ENCODE results near the gene CCNF.

CCNF gene

DNA sequence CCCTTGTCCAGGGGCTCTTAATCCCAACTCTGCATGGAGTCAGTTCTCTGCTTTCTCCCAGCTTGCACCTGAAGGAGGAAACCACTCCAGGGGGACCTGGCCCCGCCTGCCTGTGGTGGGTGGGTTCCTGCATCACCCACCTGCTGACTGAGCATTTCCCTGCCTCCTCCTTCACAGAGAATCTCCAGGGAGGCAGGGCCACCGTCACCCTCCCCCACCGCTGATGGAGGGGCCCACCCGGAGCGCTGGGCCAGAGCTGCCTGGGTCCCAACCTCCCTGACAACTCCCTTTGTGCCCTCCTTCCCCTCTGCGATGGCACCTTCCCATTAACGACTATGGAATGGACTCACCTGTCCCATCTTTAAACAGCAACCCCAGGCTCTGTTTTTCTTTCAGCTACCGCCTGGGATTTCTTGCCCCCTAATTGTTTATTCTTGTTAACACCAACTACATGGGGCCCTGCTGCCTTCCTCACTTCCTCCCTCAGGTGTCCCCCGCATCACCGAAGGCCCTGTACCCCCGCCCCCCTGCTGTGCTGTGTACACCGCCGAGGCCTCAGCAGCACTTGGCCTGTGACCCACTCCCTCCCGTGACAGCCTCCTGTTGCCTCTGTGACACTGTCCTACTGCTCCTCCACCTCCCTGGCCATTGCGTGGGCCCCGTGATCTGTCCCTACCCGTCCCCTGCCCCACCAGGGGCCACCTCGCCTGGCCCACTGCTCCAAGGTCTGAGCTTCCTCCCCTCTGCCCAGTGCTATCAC is 29.8 kb downstream of the CCNF start:
- no peak for DNase-seq

DNA sequence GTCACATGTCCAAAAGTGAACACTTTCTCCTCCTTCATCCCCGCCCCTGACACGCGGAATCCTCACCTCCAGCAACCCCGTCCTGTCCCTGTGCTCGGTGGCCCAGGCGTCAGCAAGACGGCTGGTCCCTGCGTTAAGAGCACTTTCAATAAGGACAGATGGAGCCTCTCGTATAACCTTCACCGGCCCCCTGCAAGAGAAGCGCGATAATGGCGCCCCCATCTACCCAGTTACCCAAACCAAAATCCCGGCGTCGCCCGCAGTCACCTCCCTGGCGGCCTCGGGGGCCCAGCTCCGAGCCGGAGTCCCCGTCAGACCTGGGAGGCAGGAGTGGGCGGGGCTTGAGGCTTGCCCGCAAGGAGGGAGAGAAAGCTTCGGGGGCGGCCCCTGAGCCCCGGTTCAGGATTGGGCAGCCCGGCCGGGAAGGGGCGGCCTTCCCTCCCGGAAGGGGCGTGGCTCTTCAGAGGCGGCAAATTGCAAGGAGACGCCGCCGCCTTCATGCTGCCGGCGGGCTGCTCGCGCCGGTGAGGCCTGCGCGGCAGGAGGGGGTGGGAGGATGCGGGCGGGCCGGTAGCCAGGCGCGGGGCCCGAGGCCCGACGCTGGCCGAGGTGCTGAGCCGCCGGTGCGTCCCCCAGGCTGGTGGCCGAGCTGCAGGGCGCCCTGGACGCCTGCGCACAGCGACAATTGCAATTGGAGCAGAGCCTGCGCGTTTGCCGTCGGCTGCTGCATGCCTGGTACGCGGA is 30.6 kb downstream of the CCNF start, which contains the start of gene TEDC2:
Gene TEDC2, plus strand, starts transcription at position 463 of the 744 bp plus-strand sequence. Its CDS starts 36 bp downstream, at position 499.
- peak; percentile 99 for DNase-seq

DNA sequence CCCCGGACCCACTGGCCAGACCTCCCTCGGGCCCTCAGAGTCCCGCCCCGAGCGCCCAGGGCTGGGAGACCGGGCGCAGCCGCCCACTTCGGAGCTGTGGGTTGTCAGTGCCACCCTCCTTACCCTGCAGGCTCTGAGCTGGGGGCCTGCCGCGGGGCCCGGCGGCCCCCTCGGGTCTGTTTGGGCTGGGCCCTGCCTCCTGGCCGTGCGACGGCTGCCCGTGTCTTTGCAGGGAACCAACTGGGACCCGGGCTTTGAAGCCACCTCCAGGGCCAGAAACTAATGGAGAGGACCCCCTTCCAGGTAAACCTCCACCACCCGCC is 31.1 kb downstream of the CCNF start:
- DNase-seq = no peak

DNA sequence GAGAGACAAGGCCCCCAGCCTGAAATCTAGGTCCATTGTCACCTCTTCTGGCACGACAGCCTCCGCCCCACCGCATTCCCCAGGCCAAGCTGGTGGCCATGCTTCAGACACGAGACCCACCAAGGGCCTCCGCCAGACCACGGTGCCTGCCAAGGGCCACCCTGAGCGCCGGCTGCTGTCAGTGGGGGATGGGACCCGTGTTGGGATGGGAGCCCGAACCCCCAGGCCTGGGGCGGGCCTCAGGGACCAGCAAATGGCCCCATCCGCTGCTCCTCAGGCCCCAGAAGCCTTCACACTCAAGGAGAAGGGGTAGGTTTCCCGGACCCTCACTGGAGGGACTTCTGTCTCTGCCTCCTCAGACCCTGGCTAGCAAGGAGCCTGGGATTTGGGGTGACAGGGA is 31.7 kb downstream of the CCNF start:
- no peak for DNase-seq

DNA sequence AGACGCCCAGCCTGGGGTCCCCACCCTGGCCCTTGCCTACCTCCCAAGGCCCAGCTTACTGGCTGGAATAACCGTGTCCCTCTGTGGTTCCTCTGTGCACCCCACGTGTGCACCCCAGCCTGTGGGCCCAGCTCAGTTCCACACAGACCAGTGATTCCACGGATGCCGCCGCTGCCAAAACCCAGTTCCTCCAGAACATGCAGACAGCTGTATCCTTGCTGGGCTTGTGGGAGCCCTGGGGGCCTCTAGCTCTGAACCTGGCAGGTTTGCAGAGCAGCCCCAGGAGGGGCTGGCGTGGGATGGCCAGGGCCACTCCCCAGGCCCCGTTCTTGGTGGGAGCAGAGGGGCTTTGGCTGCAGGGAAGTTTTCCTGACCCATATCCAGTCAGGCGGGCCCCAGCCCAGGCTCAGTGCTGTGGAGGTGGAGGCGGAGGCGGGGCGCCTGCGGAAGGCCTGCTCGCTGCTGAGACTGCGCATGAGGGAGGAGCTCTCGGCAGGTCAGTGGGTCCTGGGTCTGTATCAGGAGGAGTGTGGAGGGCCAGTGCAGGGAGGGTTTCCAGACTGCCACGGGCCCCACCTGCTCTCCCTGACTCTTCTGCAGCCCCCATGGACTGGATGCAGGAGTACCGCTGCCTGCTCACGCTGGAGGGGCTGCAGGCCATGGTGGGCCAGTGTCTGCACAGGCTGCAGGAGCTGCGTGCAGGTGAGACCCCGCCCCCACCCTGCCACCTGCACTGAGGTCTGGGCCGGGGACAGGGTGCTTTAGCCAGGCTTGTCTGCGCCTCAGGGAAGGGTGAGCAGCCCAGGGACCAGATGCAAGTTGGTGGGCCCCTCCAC is 33.0 kb downstream of the CCNF start:
- no peak for DNase-seq

DNA sequence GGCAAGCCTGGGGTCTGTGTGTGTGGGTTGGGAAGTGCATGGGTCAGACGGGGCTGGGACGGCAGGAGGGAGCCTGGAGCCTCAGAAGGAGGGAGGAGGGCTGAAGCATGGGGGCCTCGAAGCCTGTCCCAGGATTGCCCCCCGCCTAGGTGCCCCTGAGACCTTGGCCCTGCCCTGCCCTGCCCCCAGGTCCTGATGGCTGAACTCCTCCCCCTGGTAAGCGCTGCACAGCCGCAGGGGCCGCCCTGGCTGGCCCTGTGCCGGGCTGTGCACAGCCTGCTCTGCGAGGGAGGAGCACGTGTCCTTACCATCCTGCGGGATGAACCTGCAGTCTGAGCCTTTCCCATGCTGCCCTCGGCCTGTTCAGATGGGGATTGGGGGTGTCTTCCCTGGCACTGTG is 35.1 kb downstream of the CCNF start:
- DNase-seq = no peak

DNA sequence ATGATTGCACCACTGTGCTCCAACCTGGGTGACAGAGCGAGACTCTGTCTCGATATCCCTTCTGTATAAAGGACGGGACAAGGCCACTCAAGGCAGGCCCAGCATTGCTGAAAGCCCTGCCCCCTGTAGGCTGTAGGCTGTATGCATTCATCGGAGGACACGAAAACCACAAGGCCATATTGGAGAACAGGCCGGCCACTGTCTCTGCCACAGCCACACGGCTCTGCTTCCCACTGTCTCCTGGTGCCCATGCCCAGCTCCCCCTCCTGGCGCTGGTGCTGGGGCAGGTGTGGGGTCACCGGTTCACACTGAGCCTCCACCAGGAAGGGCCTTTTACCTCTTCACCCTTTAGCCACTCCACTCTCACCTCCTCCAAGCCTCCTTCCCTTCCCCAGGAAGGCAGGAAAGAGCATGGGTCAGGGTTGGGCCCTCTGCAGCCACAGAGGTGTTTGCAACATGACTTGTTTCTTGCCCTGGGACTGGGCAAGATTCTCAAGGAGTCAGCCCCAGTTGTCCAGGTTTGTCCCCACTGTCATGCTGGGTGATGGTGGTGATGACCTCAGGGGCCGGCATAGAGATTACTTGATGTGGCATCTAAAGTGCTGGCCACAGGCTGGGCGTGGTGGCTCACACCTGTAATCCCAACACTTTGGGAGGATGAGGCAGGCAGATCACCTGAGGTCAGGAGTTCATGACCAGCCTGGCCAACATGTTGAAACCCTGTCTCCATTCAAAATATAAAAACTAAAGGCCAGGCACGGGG is 36.6 kb downstream of the CCNF start:
- no peak for DNase-seq

DNA sequence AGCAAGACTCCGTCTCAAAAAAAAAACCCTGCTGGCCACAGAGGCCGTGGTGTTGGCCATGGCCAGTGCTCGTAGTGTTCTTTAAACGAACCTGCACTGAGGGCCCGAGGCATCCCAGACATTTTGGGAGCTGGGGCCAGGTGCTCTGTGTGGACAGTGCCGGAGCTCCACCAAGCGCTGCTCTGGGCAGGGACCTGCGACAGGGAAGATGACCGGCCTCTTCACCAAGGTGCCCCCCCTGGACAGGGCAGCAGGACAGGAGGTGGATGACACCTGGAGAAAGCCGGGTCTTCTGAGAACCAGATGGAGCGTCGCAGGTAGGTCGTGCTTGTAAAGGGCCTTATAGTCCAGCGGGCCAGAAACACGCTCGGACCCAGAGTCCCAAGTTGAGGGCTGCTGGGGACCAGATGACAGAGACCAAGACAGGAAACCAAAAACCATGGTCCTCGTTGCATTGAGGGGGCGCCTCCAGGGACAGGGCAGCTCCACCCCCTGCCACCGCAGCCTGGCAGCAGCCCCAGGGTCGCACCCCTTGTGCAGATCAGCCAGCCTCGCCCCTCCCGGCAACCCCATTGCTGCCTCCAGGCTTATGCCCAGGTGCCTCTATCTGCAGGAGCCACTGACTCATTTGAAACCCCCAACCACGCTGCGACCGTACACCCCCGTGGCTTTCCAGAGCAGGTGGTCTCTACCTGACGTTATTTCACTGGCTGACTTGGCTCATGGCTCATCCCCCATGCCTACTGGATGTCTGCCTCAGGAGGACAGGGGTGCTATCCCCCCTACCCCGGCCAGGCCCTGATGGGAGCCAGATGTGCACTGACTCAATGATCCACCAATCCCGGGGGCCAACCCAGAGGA is 37.6 kb downstream of the CCNF start:
- no peak for DNase-seq

DNA sequence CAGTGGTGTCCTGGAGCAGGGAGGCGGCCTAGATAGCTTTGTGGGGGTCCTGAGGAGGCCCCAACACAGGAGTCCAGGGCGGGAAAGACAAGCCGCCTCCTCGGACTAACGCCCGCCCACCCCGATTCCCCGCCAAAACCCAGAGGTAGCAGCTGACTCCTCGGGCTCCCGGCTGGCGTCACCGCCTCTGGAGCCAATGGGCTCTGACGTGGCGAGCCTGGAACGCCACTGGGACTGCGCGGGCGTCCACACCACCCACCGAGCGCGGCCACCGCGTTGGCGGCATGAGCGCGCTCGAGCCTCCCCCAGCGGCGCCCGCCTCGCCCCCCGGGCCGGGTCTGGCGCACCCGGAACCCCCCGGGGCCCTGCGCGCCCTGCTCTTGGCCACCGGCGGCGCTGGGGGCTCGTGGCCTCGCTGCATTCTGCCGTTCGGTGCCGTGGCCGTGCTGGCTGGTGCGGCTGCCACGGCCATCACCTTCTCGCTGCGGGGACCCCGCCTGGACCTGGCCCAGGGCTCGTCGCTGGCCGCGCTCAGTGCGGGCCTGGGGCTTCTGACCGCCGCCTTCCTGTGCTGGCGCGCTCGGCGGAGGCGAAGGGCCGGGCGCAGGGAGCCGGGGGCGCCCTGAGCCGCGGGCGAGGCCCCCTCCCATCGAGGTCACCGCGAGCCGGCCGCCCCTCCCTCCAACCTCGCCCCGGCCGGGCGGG is 38.4 kb downstream of the CCNF start:
- no peak for DNase-seq

DNA sequence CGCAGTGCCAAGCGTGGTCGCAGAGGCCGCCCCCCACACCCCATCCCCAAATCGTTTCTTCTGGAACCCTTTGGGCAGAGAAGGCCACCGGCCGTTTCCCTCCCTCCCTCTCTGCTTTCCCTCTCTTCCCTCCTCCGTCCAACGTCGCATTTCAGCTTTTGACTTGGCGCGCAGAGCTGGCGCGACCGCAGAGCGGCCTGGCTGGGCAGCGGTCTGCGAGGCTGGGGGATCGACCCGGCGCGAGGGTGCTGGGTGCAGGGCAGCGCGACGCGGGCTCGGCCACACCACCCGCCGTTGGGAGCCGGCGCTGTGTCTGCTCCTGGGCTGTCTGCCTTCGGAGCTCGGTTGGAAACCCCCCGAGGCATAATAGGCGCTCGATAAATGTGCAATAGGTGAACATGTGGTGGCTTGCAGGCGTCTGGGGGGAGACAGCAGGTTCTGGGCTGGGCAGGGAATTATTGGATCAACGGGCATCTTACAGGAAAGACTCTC is 39.0 kb downstream of the CCNF start:
- no peak for DNase-seq

DNA sequence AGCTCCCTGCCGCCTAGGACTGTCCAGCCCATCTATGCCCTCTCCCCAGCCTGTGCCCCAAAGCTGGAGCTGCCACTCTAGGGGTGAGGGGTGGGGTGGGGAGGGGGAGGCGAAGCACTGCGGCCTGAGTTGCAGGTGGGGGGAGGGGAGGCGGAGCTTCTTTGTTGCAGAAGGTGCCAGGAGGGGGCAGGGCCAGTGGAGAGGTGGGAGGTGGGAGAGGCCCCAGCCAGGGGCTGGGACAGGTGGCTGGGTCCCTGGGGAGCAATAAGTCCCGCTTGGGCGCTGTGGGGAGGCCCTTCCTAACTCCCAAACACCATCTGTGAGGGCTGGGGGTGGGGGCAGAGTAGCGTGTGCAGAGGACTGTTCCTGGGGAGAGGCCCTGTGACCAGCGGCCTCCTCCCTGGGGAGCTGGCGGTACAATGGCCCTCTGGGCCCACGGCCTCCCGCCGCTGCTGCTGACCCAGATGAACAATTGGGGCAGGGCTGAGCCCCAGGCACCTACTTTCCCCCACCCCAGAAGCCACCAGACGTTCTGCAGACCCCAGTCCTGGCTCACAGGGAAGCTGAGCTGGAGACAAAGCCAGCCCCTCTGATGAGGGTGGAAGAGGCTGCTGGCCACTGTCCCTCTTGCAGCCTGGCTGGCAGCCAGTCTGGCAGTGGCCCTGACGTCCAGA is 39.6 kb downstream of the CCNF start:
- DNase-seq = no peak

DNA sequence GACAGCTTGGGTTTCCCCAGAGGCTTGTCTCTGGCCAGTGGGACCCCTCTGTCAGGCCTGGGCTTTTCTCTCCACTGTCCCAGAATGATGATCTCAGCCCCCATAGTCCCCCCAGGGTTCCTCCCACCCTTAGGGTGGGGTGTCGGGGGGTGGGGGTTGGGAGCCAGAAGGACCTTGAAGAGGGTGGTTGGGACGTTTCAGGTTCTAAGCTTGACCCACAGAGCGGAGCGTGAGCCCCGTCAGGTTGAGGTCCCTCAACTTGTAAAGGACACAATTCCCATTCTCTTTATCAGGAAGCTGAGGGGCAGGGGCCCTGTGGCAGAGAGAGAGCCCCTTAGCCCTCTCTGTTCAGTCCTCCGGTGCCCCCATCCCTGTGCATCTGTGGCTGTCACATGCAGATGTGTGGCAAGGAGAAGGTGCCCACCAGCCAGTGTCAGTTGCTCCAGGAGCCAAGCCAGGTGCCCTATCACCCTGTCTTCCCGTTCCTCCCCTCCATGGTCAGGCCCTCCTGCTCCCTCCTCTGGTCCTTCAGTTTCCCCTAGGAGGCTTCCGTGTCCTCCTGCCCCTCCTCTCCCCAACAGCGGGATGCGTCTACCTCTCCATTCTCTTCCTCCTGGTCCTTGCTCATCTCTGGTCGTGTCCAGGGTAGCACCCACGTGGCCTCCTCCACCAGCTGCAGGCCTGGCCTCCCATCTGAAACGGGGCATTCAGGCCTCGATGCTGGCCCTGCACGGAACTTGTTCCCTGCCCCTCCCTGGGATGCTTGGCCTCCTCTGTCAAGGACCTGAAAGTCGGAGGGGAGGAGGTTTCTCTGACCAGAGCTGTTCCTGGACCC is 40.4 kb downstream of the CCNF start:
- DNase-seq = no peak

DNA sequence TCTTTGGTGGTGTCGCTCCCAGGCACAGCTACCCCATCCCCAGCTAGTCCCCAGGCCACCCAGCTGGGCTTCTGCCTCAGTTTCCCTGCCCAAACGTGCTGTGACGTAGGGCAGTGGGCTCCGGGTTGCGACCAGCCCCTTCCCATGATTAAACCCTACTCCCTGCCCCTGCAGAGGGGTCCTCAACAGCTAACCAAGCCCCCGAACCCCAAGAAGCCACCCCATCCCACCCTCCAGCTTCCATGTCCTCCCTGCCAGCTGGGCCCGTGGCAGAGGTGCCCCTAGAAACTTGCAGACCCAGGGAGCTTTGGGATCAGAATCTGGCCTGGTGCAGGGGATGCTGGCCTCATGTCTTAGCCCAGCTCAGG is 41.0 kb downstream of the CCNF start:
- no peak for DNase-seq

DNA sequence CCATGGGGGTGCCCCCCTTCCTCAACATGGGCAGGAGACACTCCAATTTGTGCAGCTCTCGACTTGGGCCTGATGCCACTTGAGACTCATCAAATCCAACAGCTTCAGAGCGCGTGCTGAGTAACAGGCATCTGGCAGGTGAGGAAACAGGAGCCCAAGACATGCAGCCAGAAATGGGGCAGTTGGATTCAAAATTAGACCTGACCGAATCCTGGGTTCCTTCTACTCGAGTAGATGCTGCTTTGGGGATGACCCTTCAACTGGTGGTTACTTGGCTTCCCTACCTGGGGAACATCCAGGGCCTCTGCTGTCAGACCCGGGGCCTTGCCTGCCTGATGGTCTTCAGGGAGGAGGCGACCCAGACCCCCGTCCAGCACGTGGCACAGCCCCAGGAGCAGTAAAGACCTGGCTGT is 41.4 kb downstream of the CCNF start:
- DNase-seq = no peak

DNA sequence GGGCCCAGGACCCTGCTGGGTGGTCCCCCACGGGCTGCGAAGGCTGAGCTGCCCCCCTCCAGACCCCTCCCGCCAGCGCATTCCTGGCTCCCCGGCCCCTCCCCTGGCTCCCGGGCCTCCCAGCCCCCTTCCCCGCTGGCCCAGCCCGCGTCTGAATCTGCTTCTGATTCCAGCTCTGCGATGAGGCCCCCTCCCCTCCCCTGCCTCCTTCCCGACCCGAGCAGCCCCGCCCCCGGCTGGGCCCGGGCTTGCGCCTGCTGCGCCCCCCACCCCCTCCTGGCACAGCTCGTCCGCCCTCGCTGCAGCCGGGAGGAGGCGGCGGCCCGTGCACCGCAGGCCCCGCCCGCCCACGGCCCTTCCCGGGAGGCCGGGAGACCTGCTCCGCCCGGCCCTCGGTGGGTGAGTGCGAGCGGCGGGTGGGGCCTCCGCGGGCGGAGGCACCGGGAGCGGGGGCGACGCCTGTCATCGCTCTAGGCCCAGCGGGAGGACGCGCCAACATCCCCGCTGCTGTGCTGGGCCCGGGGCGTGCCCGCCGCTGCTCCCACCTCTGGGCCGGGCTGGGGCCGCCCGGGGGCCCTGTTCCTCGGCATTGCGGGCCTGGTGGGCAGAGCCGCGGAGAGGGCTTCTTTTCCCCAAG is 41.9 kb downstream of the CCNF start, which contains the start of gene NTN3:
Gene NTN3, plus strand, starts transcription at position 282 of the 637 bp plus-strand sequence. CDS start 405 bp downstream, outside the sequence.
- DNase-seq = no peak

DNA sequence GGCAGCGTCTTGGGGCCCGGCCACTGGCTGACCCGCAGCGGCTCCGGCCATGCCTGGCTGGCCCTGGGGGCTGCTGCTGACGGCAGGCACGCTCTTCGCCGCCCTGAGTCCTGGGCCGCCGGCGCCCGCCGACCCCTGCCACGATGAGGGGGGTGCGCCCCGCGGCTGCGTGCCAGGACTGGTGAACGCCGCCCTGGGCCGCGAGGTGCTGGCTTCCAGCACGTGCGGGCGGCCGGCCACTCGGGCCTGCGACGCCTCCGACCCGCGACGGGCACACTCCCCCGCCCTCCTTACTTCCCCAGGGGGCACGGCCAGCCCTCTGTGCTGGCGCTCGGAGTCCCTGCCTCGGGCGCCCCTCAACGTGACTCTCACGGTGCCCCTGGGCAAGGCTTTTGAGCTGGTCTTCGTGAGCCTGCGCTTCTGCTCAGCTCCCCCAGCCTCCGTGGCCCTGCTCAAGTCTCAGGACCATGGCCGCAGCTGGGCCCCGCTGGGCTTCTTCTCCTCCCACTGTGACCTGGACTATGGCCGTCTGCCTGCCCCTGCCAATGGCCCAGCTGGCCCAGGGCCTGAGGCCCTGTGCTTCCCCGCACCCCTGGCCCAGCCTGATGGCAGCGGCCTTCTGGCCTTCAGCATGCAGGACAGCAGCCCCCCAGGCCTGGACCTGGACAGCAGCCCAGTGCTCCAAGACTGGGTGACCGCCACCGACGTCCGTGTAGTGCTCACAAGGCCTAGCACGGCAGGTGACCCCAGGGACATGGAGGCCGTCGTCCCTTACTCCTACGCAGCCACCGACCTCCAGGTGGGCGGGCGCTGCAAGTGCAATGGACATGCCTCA is 42.6 kb downstream of the CCNF start:
- no peak for DNase-seq

DNA sequence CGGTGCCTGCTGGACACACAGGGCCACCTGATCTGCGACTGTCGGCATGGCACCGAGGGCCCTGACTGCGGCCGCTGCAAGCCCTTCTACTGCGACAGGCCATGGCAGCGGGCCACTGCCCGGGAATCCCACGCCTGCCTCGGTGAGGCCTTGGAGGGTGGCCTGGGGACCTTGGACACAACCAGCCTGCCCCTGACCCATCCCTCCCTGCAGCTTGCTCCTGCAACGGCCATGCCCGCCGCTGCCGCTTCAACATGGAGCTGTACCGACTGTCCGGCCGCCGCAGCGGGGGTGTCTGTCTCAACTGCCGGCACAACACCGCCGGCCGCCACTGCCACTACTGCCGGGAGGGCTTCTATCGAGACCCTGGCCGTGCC is 43.2 kb downstream of the CCNF start:
- no peak for DNase-seq

DNA sequence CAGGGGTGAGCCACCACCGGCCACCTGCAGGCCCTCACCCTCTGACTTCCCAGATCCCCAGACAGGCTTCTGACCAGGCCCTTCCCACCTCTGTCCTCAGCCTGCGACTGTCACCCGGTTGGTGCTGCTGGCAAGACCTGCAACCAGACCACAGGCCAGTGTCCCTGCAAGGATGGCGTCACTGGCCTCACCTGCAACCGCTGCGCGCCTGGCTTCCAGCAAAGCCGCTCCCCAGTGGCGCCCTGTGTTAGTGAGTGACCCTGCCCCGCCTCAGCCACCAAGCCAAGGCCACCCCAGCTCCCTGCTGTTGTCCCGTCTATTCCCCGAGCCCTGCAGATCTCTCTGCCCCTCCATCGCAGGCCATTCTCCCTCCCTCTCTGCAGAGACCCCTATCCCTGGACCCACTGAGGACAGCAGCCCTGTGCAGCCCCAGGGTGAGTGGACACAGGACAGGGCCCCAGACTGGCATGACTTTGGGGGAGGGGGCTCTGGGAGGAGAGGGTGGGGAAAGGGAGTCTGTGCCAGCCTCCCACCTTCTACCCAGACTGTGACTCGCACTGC is 43.7 kb downstream of the CCNF start:
- DNase-seq = no peak

Data from stimulated activated CD8-positive, alpha-beta memory T cell treated with anti-CD3 and anti-CD28 coated beads, Interleukin-4, amount 100 ng/mL, for 48 hours (primary cell).